ENCODE results near the gene SCARB2.

DNA sequence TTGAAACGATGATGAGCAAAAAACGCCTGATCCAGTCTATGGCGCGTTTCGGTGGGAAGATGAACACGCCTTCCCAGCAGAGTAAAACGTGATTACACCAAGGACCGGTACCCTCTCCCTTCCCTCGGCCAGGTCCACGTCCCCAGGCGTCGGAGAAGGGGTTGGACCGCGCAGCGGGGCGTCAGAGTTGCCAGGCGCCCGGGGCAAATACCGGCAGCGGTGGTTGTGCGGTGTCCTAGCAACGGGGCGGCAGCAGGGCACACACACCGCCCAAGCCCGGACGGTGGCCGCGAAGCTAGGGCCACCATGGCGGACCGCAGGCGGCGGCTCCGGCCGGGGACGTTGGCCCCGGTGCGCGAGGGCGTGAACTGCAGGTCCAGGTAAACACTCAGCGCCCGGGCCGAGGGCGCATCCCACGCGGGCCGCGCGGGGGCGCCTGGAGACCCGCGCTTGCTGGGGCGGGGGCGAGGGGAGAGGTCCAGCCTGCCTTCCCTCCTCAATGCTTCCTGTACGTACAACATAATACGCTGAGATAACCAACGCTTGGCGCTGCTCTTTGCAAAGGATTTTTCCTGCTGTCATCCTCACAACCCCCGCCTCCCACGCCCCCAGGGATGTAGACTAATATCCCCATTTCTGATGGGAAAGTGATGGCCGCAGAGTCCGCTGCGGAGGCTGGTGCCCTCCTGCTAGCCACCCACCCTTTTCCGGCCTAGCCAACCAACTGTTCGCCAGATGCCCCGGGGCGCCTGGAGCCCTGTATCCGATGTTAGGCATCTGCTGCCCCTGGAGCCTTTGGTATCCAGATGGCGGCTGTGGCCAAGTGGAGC lies 38.0 kb upstream of the SCARB2 start, which contains the start of gene FAM47E:
- TF ChIP-seq, protein P1, sequence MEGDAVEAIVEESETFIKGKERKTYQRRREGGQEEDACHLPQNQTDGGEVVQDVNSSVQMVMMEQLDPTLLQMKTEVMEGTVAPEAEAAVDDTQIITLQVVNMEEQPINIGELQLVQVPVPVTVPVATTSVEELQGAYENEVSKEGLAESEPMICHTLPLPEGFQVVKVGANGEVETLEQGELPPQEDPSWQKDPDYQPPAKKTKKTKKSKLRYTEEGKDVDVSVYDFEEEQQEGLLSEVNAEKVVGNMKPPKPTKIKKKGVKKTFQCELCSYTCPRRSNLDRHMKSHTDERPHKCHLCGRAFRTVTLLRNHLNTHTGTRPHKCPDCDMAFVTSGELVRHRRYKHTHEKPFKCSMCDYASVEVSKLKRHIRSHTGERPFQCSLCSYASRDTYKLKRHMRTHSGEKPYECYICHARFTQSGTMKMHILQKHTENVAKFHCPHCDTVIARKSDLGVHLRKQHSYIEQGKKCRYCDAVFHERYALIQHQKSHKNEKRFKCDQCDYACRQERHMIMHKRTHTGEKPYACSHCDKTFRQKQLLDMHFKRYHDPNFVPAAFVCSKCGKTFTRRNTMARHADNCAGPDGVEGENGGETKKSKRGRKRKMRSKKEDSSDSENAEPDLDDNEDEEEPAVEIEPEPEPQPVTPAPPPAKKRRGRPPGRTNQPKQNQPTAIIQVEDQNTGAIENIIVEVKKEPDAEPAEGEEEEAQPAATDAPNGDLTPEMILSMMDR (IDR thresholded peaks at IDR 0.05) = peak in 3 of 5 experiments; percentile 20 to 39 (median 35)
- TF ChIP-seq POLR2A (IDR thresholded peaks at IDR 0.05) = no peak
- no peak for TF ChIP-seq EP300 (IDR thresholded peaks at IDR 0.05)

All from tibial nerve (tissue), 4 donors.